NCI-H524 (cell line): ENCODE measurements around the gene SKA3.
"Not testable (repeated sequence)": the region's sequence is repeated elsewhere in the genome, so short reads cannot be mapped to it uniquely, and the experiment has no call there.

Experiments used
- DNase-seq, 2 experiments: peaks; one replicate each; lab custom pipeline; 2025; lab: John Stamatoyannopoulos, UW

Gene SKA3

GRCh38 chr13:21176215-21176981, at the start of gene SKA3, which contains the start of gene MRPL57:
Gene SKA3 (minus strand): TSS chr13:21176552. CDS start chr13:21176477, 75 bp downstream.
Gene MRPL57 (plus strand): TSS chr13:21176658. CDS start chr13:21176917, 259 bp downstream.
- peak; percentile 96 to 99 for DNase-seq

GRCh38 chr13:21225082-21225481, 48.7 kb upstream of the SKA3 start:
- DNase-seq: no peak

DNA sequence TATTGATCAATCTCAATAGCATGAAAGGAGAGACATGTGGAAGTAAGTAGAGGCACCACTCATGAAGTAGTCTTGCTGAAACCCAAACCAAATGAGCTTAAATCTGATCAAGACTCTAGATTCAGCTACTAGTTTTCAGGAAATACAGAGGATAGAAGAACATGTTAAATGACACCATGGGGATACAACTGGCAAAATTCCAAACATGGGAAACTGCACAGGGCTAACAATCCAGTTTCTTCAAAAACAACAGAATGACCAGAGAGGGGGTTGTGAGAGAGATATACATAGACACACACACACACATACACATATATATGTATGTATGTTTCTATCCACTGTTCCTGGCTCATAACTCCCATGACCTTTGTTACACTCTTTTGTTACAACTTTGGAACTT, 44.9 kb upstream of the SKA3 start:
- DNase-seq: no peak

DNA sequence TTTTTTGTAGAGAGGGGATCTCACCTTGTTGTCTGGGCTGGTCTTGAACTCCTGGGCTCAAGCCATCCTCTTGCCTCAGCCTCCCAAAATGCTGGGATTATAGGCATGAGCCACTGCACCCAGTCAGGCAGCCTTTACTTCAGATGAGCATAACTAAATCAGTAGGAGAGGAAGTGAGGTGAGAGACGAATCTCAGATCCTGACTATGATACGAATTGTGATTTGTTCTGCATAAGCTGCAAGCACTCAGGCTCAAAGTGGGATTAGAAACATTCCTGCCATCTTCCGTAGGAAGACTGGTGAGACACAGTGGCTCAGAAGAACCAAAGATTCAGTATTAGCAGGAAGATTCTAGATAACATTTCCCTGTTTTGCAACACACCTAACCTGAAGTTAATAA, 43.4 kb upstream of the SKA3 start:
- not testable (repeated sequence) for DNase-seq

- no peak for DNase-seq
Observed at GRCh38 chr13:21219036-21219381, 42.7 kb upstream of the SKA3 start.

DNA sequence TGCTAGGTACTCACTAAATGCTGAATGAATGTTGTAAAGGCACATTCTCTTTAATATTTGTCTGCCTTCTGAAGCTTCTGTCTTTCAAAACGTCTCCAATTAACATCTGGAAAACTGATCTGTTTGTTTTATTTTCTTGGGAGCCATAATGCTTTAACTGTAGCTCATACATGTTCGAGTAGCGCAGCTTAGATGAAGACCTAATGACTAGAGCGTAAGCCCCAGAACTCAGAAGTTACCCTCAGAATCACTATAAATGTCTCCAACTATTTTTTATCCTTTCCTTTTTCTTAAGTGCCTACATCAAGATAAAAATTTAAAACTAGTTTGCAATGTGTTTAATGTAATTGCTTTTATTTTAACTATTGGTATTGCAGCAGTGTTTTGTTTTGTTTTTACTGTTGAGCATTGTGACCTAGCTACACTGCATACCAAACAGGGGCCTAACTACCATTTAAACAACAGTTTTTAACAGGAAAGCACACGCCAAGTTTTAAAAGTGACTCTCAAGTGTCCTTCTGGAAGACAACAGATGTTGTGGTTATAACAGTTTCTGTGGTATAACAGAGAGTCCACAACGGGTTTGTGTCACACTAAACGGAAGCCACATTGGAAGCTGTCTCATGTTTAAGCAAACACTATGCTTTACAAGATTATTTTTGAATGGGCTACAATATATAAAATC, 42.1 kb upstream of the SKA3 start:
- DNase-seq: peak in 1 of 2 experiments; percentile 65

GRCh38 chr13:21216332-21216731, 40.0 kb upstream of the SKA3 start:
- DNase-seq: no peak

DNA sequence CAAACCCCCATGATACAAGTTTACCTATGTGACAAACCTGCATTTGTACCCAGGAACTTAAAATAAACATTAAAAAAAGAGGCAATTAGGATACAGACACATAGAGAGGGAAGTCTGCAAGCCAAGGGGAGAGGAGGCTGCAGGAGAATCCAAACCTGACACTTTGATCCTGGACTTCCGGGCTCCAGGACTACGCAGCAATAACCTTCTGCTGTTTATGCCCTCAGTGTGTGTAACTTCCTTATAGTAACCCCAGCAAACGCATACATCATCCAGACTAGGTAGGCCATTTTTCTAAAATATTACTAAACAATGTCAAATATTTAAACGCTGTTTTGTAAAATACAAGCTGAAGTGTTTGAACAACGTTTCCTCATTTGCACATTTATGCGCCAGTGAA, 39.1 kb upstream of the SKA3 start:
- not testable (repeated sequence) for DNase-seq

DNA sequence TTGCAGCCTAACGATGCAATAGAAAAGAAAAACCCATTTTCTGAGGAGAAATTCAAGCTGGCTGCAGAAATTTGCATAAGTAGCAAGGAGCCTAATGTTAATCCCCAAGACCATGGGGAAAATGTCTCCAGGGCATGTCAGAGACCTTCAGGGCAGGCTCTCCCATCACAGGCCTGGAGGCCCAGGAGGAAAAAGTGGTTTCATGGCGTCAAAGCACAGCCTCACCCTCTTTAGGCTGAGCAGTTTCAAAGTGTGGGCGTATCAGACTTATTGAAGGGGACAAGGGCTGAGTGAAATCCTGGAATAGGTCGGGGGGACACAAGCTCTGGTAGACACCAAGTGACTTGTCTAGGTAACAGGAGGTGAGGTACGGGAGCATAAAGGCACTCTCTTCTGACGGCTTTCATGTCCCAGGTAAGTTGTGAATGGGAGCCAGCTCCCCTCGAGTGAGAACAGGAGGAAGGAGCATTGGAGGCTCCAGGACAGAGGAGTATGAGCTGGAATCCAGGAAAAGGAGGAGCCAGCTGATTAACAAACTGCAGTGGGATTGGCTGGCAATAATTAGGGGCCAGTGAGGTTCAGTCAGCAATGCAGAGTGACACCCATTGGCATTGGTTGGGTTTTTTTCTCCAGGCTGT, 35.9 kb upstream of the SKA3 start:
- DNase-seq: no peak

GRCh38 chr13:21208652-21209154, 32.4 kb upstream of the SKA3 start:
- DNase-seq: no peak

DNA sequence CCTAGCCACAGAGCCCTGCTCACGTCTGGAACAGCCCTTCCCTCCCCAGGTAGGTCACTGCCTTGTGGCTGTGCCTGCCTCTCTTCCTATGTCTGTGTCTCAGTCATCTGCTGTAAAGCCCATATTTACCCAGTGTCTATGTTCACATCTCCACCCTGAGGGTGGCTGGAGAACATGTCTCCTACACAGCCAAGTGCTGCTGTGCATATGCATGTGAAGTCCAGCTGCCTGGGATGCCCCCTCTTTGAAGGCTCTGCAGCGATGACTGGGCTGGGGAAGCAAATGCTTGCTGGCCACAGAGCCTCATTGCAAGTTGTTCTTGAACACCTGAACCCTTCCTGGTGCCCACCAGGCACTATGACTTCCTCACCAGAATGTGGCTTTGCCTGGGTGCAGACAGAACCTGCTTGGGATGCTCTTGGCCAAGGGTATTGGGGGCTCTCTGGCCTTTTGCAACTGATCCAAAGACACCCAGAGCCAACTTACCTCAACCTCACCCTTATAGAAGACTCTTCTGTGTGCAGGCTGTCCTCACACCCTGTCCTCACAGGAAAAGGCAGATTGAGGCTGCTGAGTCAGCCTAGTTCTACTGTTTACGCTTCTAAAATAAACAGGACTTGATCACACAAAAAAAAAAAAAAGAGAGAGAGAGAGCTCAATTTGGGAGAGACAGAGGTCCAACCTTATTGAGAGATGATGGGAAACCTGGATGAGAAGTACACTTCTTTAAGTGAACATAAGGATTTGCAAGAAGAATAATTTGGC, 26.6 kb upstream of the SKA3 start:
- DNase-seq: no peak

- DNase-seq: not testable (repeated sequence)
Observed at GRCh38 chr13:21201456-21202190, 25.3 kb upstream of the SKA3 start.

- DNase-seq: peak; percentile 80 to 90
Observed at GRCh38 chr13:21198391-21198790, 22.0 kb upstream of the SKA3 start.

GRCh38 chr13:21197606-21198225, 21.4 kb upstream of the SKA3 start:
- DNase-seq: not testable (repeated sequence)

GRCh38 chr13:21194756-21195155, 18.4 kb upstream of the SKA3 start:
- not testable (repeated sequence) for DNase-seq

GRCh38 chr13:21186410-21186809, 10.1 kb upstream of the SKA3 start:
- not testable (repeated sequence) for DNase-seq

DNA sequence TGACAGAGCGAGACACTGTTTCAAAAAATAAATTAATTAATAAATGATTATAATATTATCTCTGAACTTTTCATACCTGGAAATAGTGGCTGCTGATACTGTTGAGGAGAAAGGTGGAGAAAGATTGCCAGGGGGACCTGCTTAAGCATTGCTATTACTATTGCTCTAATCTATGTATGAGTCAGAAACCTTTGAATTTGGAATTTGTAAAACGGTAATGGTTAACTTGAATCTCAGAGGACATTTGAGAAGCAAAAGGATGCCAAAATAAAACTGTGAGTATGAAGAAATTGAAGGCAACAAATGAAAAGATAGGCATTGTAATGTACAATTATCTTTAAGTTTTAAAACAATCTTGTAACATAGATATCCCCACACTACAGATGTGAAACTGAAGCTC, 5.3 kb upstream of the SKA3 start:
- DNase-seq: no peak

DNA sequence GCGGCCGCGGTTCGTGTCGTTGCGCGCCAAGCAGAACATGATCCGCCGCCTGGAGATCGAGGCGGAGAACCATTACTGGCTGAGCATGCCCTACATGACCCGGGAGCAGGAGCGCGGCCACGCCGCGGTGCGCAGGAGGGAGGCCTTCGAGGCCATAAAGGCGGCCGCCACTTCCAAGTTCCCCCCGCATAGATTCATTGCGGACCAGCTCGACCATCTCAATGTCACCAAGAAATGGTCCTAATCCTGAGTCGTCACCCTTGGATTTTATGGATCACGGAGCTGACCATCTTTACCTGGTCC, 581 bp upstream of the SKA3 start:
- DNase-seq: peak; percentile 36 to 71

DNA sequence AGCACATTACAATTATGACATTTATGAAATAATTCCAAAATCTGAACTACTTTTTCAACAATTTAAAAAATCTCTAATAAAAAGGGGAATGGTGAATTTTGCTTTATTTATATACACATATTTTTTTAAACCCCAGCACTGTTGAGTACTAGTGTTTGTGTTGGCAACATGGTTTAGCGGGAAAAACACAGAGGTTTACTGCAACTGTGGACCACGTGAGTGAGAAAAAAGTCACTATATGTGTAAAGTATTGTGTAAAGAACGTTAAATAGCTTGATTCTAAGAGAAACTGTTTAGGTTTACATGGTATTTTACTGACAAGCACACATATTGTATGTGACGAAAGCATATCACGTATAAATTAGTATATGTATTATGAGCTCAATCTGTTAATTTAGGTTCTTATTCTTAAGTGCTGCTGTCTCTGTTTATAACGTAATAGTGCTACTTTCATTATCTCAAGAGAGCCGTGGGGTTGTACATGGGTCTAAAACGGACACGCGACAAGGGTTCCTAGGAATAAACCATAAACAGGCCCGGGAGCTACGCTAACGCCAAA, 617 bp downstream of the SKA3 start:
- no peak for DNase-seq

DNA sequence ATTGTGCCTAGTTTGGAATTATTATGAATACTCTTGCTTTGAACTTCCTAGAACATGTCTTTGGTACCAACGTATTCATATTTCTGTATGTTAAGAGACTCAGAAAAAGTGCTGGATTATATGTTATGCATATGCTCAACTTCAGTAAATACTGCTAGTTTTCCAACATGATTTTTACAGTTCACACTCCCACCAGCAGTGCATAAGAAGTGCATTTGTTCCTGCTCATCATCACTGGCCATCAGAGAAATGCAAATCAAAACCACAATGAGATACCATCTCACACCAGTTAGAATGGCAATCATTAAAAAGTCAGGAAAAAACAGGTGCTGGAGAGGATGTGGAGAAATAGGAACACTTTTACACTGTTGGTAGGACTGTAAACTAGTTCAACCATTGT, 2.6 kb downstream of the SKA3 start:
- not testable (repeated sequence) for DNase-seq

DNA sequence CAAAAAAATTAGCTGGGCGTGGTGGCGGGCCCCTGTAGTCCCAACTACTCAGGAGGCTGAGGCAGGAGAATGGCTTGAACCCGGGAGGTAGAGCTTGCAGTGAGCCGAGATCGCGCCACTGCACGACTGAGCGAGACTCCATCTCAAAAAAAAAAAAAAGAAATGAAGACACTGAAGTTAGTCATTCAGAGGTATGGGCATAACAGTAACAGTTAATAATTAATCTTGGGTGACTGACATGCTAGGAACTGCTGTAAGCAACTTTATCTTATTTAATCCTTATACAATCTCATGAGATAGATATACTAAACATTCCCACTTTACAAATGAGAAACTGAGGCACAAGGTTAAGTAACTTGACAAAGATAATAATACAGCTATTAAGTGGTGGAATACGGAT, 4.9 kb downstream of the SKA3 start:
- no peak for DNase-seq
